HCT116 (cell line): Measurements from ENCODE around the gene SURF6. TPM values are rescaled to one million over a fixed set of nuclear protein-coding genes. Genes with fewer than 3 reads are reported as not detected.

Source experiments
- ATAC-seq: fragments of 200-7000 bp; cut with Tn5 transposase; 2 replicates; pipeline ENCODE4 v1.9.1; 2020; ENCODE audit warnings: mild to moderate bottlenecking, moderate library complexity
- BruUV-seq: library from RNA; stranded (reverse); fragments of 400-500 nt; replicated peaks from 2 replicates; lab custom pipeline; 2021; lab: Mats Ljungman, UMichigan
- CTCF ChIA-PET: fragments of 300-600 bp; sonication (Branson Sonifier 250); formaldehyde crosslinking; loops from one replicate; lab custom pipeline; 2021; ENCODE audit warnings: antibody characterized with exemption; lab: Charles Lee
- POLR2A ChIA-PET: fragments of 300-600, 350-600 bp; sonication (Branson Sonifier 250); formaldehyde crosslinking; loops from one replicate; lab custom pipeline; 2021; ENCODE audit warnings: antibody characterized with exemption; lab: Charles Lee
- RAD21 ChIA-PET, 2 experiments: fragments of 300-600 bp; sonication (Branson Sonifier 250); formaldehyde crosslinking; loops; one replicate each; lab custom pipeline; 2023; ENCODE audit warnings: low total read pairs in 2 of 2; ENCODE audit not compliant: uncharacterized antibody in 2 of 2, unreplicated experiment in 2 of 2, low non-redundant PET in 1 of 2; lab: Charles Lee
- DNase-seq: peaks from one replicate; pipeline ENCODE4 v3.0.0-alpha.2; 2010; ENCODE audit warnings: low read depth, low spot score
- H2AFZ ChIP-seq: fragments of 200-600 bp; shearing (Covaris generic), sonication (generic); 2 replicates; pipeline ENCODE4 v1.6.1; 2017; ENCODE audit warnings: low read depth, mixed run types, mixed read lengths, antibody characterized with exemption, low read length; ENCODE audit not compliant: poor library complexity, severe bottlenecking
- H3K27ac ChIP-seq: 2 replicates; pipeline ENCODE4 v1.5.1; 2012; ENCODE audit warnings: low read depth, low read length
- H3K27me3 ChIP-seq: fragments of 200-600 bp; sonication (generic); 2 replicates; pipeline ENCODE4 v1.6.1; 2016; ENCODE audit warnings: mixed run types, low read length, mixed read lengths; ENCODE audit not compliant: insufficient read depth
- H3K36me3 ChIP-seq, 2 experiments: fragments of 200-500 bp in 1 of 2; fragments of 200-600 bp in 1 of 2; sonication (Bioruptor generic) in 1 of 2; sonication (generic) in 1 of 2; 2 replicates each; pipeline versions ENCODE4 v1.5.1 to v1.6.1; 2014 to 2016; ENCODE audit warnings: low read length in 2 of 2, inconsistent platforms in 1 of 2, mixed read lengths in 1 of 2, mixed run types in 1 of 2; ENCODE audit not compliant: insufficient read depth in 2 of 2, control insufficient read depth in 1 of 2
- H3K4me1 ChIP-seq, 2 experiments: fragments of 200-600 bp in 1 of 2; sonication (generic) in 1 of 2; 2 replicates each; pipeline versions ENCODE4 v1.5.1 to v1.6.1; 2012 to 2017; ENCODE audit warnings: low read length in 2 of 2, inconsistent platforms in 1 of 2, mild to moderate bottlenecking in 1 of 2, mixed read lengths in 1 of 2, mixed run types in 1 of 2, moderate library complexity in 1 of 2; ENCODE audit not compliant: insufficient read depth in 2 of 2, control insufficient read depth in 1 of 2
- H3K4me2 ChIP-seq: fragments of 200-600 bp; sonication (generic); 2 replicates; pipeline ENCODE4 v1.6.1; 2017; ENCODE audit warnings: mixed run types, low read length, mixed read lengths
- H3K4me3 ChIP-seq, 2 experiments: fragments of 200-600 bp in 1 of 2; sonication (generic) in 1 of 2; replicated peaks in 1 of 2; 2 replicates each; pipeline ENCODE4 v1.5.1; 2011 to 2016; ENCODE audit warnings: low read length in 2 of 2, control low read depth in 1 of 2, low read depth in 1 of 2, mild to moderate bottlenecking in 1 of 2, mixed read lengths in 1 of 2, mixed run types in 1 of 2
- H3K79me2 ChIP-seq: fragments of 200-600 bp; sonication (generic); 2 replicates; pipeline ENCODE4 v1.6.1; 2017; ENCODE audit warnings: mild to moderate bottlenecking, mixed run types, low read length, moderate library complexity, mixed read lengths; ENCODE audit not compliant: insufficient read depth
- H3K9ac ChIP-seq: fragments of 200-600 bp; sonication (generic); 2 replicates; pipeline ENCODE4 v1.6.1; 2016; ENCODE audit warnings: low read length, mixed read lengths
- H3K9me2 ChIP-seq: fragments of 200-600 bp; sonication (generic), shearing (Covaris generic); 2 replicates; pipeline ENCODE4 v1.6.1; 2017; ENCODE audit warnings: mixed run types, mild to moderate bottlenecking, moderate library complexity; ENCODE audit not compliant: insufficient read depth
- H3K9me3 ChIP-seq, 2 experiments: fragments of 200-500 bp in 1 of 2; fragments of 200-600 bp in 1 of 2; sonication (Bioruptor generic) in 1 of 2; sonication (generic) in 1 of 2; 2 replicates each; pipeline ENCODE4 v1.6.1; 2014 to 2017; ENCODE audit warnings: low read length in 2 of 2, mixed read lengths in 2 of 2, inconsistent platforms in 1 of 2, low read depth in 1 of 2, mild to moderate bottlenecking in 1 of 2, mixed run types in 1 of 2, moderate library complexity in 1 of 2; ENCODE audit not compliant: control insufficient read depth in 1 of 2, insufficient read depth in 1 of 2
- H4K20me1 ChIP-seq: fragments of 200-600 bp; sonication (generic), shearing (Covaris generic); 2 replicates; pipeline ENCODE4 v1.6.1; 2017; ENCODE audit warnings: mixed run types, mild to moderate bottlenecking, moderate library complexity; ENCODE audit not compliant: insufficient read depth
- ATF3 ChIP-seq: IDR thresholded peaks from 2 replicates; pipeline ENCODE4 v1.6.1; 2012
- CBX3 ChIP-seq: IDR thresholded peaks from 2 replicates; pipeline ENCODE4 v1.6.1; 2012; ENCODE audit warnings: low read depth
- EGR1 ChIP-seq: IDR thresholded peaks from 2 replicates; pipeline ENCODE4 v1.6.1; 2012; ENCODE audit warnings: low read depth
- ELF1 ChIP-seq: IDR thresholded peaks from 2 replicates; pipeline ENCODE4 v1.6.1; 2012; ENCODE audit warnings: low read depth, borderline replicate concordance
- FOSL1 ChIP-seq: IDR thresholded peaks from 2 replicates; pipeline ENCODE4 v1.6.1; 2012; ENCODE audit warnings: low read depth
- JUND ChIP-seq: IDR thresholded peaks from 2 replicates; pipeline ENCODE4 v1.6.1; 2012
- POLR2A ChIP-seq: IDR thresholded peaks from 2 replicates; pipeline ENCODE4 v1.7.0; 2011; ENCODE audit warnings: borderline replicate concordance; ENCODE audit not compliant: insufficient read depth, insufficient read length; ENCODE audit errors: extremely low read depth
- POLR2AphosphoS5 ChIP-seq: IDR thresholded peaks from 2 replicates; pipeline ENCODE4 v1.6.1; 2011; ENCODE audit warnings: mild to moderate bottlenecking, low read depth, low read length, moderate library complexity
- RAD21 ChIP-seq: IDR thresholded peaks from 2 replicates; pipeline ENCODE4 v1.6.1; 2012; ENCODE audit warnings: low read depth, mild to moderate bottlenecking
- SIN3A ChIP-seq: IDR thresholded peaks from 2 replicates; pipeline ENCODE4 v1.6.1; 2012; ENCODE audit warnings: low read depth
- SP1 ChIP-seq: IDR thresholded peaks from 2 replicates; pipeline ENCODE4 v1.6.1; 2012; ENCODE audit warnings: low read depth
- SRF ChIP-seq: IDR thresholded peaks from 2 replicates; pipeline ENCODE4 v1.6.1; 2012; ENCODE audit warnings: low read depth
- ZNF274 ChIP-seq: fragments of 200-500 bp; sonication (Bioruptor generic); IDR thresholded peaks from 2 replicates; pipeline ENCODE4 v1.6.1; 2014; ENCODE audit warnings: mild to moderate bottlenecking, low read depth, low read length, inconsistent platforms
- intact Hi-C: fragments of 100-400 bp; cut with micrococcal nuclease; formaldehyde crosslinking; loops from 2 replicates; pipeline ENCODE4 v1.10.0; 2022
- total RNA-seq: library from RNA; stranded (reverse); gene quantifications from one replicate; pipeline ENCODE4 v1.2.1, GENCODE V29; 2021; ENCODE audit not compliant: unreplicated experiment
- TF ChIP-seq, protein P1 (sequence below): IDR thresholded peaks from 2 replicates; pipeline ENCODE4 v1.6.1; 2012

Gene SURF6
- total RNA-seq, 1 experiment from 2014 or later, result 30.1 TPM

DNA sequence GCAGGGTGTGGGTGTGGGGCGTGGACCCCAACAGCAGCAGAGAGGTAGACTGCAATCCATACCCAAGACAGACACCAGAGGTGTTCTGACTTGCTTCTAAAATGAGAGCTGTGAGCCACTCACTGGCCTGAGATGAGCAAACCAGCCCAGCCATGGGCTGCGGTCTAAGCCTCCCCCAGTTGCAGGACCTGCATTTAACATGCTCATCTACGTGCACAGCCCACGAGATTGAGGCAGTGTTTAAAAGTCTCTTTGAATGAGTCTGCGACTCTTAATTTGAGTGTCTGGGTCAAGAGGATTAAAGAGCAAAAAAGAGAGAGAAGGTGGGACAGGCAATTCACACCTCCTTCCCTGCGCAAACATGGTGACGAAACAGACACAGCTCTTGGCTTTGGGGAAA lies 33.9 kb upstream of the SURF6 start:
- no peak overlapping the region for H3K4me3 ChIP-seq
- TF ChIP-seq POLR2AphosphoS5, result no peak
- TF ChIP-seq ATF3, result no peak
- no peak for TF ChIP-seq RAD21
- no peak for TF ChIP-seq ELF1
- no peak for TF ChIP-seq SRF
- no peak for TF ChIP-seq FOSL1
- TF ChIP-seq EGR1, result no peak
- no peak for TF ChIP-seq JUND
- H3K9me3 ChIP-seq, result no peaks in the 10 kb centered on the region
- no peak overlapping the region for H3K27ac ChIP-seq
- no peaks in the 10 kb centered on the region for H3K9me2 ChIP-seq
- ChIA-PET CTCF (no interaction called here), RAD21 (no interaction called here), POLR2A (no interaction called here)
- DNase-seq, result no peak
- H3K36me3 ChIP-seq, result peaks cover 28 to 51% of the 10 kb centered on the region in 2 experiments; a peak in 3 of 4 replicates
- H3K9ac ChIP-seq, result no peak overlapping the region
- BruUV-seq, result no TSS peak
- peaks cover 5% of the 10 kb centered on the region in 2 experiments; a peak in 2 of 4 replicates for H3K4me1 ChIP-seq
- no peaks in the 10 kb centered on the region for H3K27me3 ChIP-seq
- peaks cover 9% of the 10 kb centered on the region; the same call in 1 of the 2 replicates for H4K20me1 ChIP-seq
- no peak overlapping the region for H2AFZ ChIP-seq
- H3K4me2 ChIP-seq, result no peak overlapping the region
- ATAC-seq, result no peak
- intact Hi-C loops, result no loop called here
- peaks cover 89% of the 10 kb centered on the region for H3K79me2 ChIP-seq

GRCh38 chr9:133369422-133369821 lies 33.4 kb upstream of the SURF6 start:
- Histone ChIP-seq H3K79me2 (peaks cover 84% of the 10 kb centered on the region), H3K36me3 (peaks cover 31 to 54% of the 10 kb centered on the region in 2 experiments; a peak in 3 of 4 replicates), H3K27me3 (no peaks in the 10 kb centered on the region), H3K4me2 (no peak overlapping the region), H3K9me3 (no peaks in the 10 kb centered on the region), H3K4me1 (peaks cover 0 to 2% of the 10 kb centered on the region in 2 experiments; a peak in 2 of 4 replicates), H3K27ac (no peak overlapping the region), H4K20me1 (peaks cover 9% of the 10 kb centered on the region; the same call in 1 of the 2 replicates), H3K4me3 (no peak overlapping the region), H3K9ac (no peak overlapping the region), H2AFZ (no peak overlapping the region), H3K9me2 (no peaks in the 10 kb centered on the region)
- RAD21 ChIA-PET, result no interaction called here
- no peak for ATAC-seq
- DNase-seq, result no peak
- CTCF ChIA-PET, result no interaction called here
- intact Hi-C loops, result no loop called here
- TF ChIP-seq, protein P1, sequence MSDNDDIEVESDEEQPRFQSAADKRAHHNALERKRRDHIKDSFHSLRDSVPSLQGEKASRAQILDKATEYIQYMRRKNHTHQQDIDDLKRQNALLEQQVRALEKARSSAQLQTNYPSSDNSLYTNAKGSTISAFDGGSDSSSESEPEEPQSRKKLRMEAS, result no peak
- no peak for TF ChIP-seq ZNF274
- TF ChIP-seq SIN3A, result no peak
- TF ChIP-seq CBX3, result no peak
- no peak for TF ChIP-seq EGR1
- no peak for TF ChIP-seq POLR2A
- no peak for TF ChIP-seq JUND
- TF ChIP-seq FOSL1, result no peak
- no peak for TF ChIP-seq SP1
- no peak for TF ChIP-seq POLR2AphosphoS5
- TF ChIP-seq SRF, result no peak
- POLR2A ChIA-PET, result no interaction called here
- no TSS peak for BruUV-seq
